CD4-positive, alpha-beta T cell (primary cell): ENCODE data around the gene PLEK2. TPM values are rescaled to one million over a fixed set of nuclear protein-coding genes. Genes with fewer than 3 reads are reported as not detected.

Source experiments
- ATAC-seq: fragments of 200-7000 bp; cut with Tn5 transposase; one replicate; pipeline ENCODE4 v1.10.0; 2022; ENCODE audit warnings: mild to moderate bottlenecking; ENCODE audit not compliant: poor library complexity
- CTCF ChIA-PET: fragments of 350-600 bp; sonication (Branson Sonifier 250); formaldehyde crosslinking; loops from one replicate; lab custom pipeline; 2021; ENCODE audit warnings: antibody characterized with exemption, inconsistent platforms; lab: Charles Lee
- POLR2A ChIA-PET: fragments of 350-600 bp; sonication (Branson Sonifier 250); formaldehyde crosslinking; loops from one replicate; lab custom pipeline; 2021; ENCODE audit warnings: antibody characterized with exemption, inconsistent platforms; lab: Charles Lee
- DNase-seq, 14 experiments: peaks; one replicate each; pipeline ENCODE4 v3.0.0-alpha.2; 2013 to 2020; ENCODE audit warnings: mixed read lengths in 2 of 14
- H3K27ac ChIP-seq, 2 donors: one replicate each; pipeline versions ENCODE4 v1.5.1 to v1.7.0; 2013; ENCODE audit warnings: low read length in 2 of 2, low read depth in 1 of 2, mild to moderate bottlenecking in 1 of 2
- H3K27me3 ChIP-seq, 2 experiments: 1 replicate in 1 of 2; 2 replicates in 1 of 2; pipeline versions ENCODE4 v1.6.1 to v1.7.0; 2013; ENCODE audit warnings: low read length in 2 of 2, control low read depth in 1 of 2, mild to moderate bottlenecking in 1 of 2, moderate library complexity in 1 of 2; ENCODE audit not compliant: insufficient read depth in 2 of 2, control insufficient read depth in 1 of 2
- H3K36me3 ChIP-seq: one replicate; pipeline ENCODE4 v1.6.1; 2013; ENCODE audit warnings: low read length, control low read depth; ENCODE audit not compliant: insufficient read depth
- H3K4me1 ChIP-seq: one replicate; pipeline ENCODE4 v1.6.1; 2013; ENCODE audit warnings: low read length, control low read depth; ENCODE audit not compliant: insufficient read depth
- H3K4me3 ChIP-seq: one replicate; pipeline ENCODE4 v1.5.1; 2013; ENCODE audit warnings: mild to moderate bottlenecking, low read length, moderate library complexity
- H3K9me3 ChIP-seq, 2 experiments: 1 replicate in 1 of 2; 2 replicates in 1 of 2; pipeline versions ENCODE4 v1.6.1 to v1.7.0; 2013; ENCODE audit warnings: low read length in 2 of 2, mild to moderate bottlenecking in 2 of 2, control low read depth in 1 of 2, moderate library complexity in 1 of 2; ENCODE audit not compliant: control insufficient read depth in 1 of 2, insufficient read depth in 1 of 2
- H3K27ac Mint-ChIP-seq: one replicate; pipeline ENCODE4 v1.8.0; 2020; ENCODE audit warnings: mixed read lengths
- H3K27me3 Mint-ChIP-seq: one replicate; pipeline ENCODE4 v1.8.0; 2021; ENCODE audit warnings: mixed read lengths
- H3K36me3 Mint-ChIP-seq: one replicate; pipeline ENCODE4 v1.8.0; 2021; ENCODE audit warnings: low read depth, mixed read lengths
- H3K4me1 Mint-ChIP-seq: one replicate; pipeline ENCODE4 v1.8.0; 2021; ENCODE audit warnings: low read depth, mixed read lengths
- H3K4me3 Mint-ChIP-seq: one replicate; pipeline ENCODE4 v1.8.0; 2020; ENCODE audit warnings: mild to moderate bottlenecking, mixed read lengths
- H3K9me3 Mint-ChIP-seq: one replicate; pipeline ENCODE4 v1.8.0; 2020; ENCODE audit warnings: mixed read lengths
- intact Hi-C, 2 experiments: fragments of 100-400 bp; cut with DNase I in 1 of 2; cut with micrococcal nuclease in 1 of 2; formaldehyde crosslinking; loops; one replicate each; pipeline versions ENCODE4 v1.15.1 to v1.9.0; 2023 to 2025; cut with DNase I, micrococcal nuclease
- total RNA-seq, 174 experiments: library from RNA in 2 of 174; stranded (reverse) in 2 of 174; gene quantifications; one replicate each; pipeline ENCODE4 v1.2.3 and lab custom pipeline; 2021 to 2026
- TF ChIP-seq, protein P1 (sequence below): fragments of 200-600 bp; IDR thresholded peaks from one replicate; pipeline ENCODE4 v1.8.0; 2022; ENCODE audit warnings: antibody characterized with exemption, mild to moderate bottlenecking

PLEK2 gene
- total RNA-seq, 2 experiments from 2014 or later: 1.3 to 1.4 TPM

DNA sequence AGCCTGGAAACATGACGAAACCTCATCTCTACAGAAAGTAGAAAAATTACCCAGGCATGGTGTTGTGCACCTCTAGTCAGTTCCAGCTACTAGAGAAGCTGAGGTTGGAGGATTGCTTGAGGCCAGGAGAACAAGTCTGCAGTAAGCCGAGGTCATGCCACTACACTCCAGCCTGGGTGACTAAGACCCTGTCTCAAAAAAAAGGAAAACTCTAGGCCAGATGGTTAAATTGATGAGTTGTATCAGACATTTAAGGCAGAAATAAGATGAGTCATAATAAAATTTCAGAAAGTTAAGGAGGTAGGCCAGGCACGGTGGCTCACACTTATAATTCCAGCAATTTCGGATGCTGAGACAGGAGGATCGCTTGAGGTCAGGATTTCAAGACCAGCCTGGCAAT lies 41.1 kb downstream of the PLEK2 start:
- Histone ChIP-seq H3K27ac (no peak overlapping the region), H3K36me3 (peaks cover 91% of the 10 kb centered on the region), H3K9me3 (no peaks in the 10 kb centered on the region), H3K4me1 (peaks cover 11% of the 10 kb centered on the region), H3K4me3 (no peak overlapping the region), H3K27me3 (no peaks in the 10 kb centered on the region)
- H3K27me3 Mint-ChIP-seq: no peaks in the 10 kb centered on the region
- intact Hi-C loops: no loop called here
- H3K36me3 Mint-ChIP-seq: peaks cover 95% of the 10 kb centered on the region
- peaks cover 51% of the 10 kb centered on the region for H3K4me1 Mint-ChIP-seq
- ChIA-PET CTCF (interaction anchor here (2.1 kb wide), 1 partner anchor 11 kb away, joined by 5 read pairs; the partner anchor contains the start of genes ATP6V1D and EIF2S1), POLR2A (no interaction called here)
- no peaks in the 10 kb centered on the region for H3K9me3 Mint-ChIP-seq
- H3K4me3 Mint-ChIP-seq: no peak overlapping the region
- no peak for DNase-seq
- TF ChIP-seq, protein P1, sequence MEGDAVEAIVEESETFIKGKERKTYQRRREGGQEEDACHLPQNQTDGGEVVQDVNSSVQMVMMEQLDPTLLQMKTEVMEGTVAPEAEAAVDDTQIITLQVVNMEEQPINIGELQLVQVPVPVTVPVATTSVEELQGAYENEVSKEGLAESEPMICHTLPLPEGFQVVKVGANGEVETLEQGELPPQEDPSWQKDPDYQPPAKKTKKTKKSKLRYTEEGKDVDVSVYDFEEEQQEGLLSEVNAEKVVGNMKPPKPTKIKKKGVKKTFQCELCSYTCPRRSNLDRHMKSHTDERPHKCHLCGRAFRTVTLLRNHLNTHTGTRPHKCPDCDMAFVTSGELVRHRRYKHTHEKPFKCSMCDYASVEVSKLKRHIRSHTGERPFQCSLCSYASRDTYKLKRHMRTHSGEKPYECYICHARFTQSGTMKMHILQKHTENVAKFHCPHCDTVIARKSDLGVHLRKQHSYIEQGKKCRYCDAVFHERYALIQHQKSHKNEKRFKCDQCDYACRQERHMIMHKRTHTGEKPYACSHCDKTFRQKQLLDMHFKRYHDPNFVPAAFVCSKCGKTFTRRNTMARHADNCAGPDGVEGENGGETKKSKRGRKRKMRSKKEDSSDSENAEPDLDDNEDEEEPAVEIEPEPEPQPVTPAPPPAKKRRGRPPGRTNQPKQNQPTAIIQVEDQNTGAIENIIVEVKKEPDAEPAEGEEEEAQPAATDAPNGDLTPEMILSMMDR: no peak
- peak overlapping the region; percentile 61 for H3K27ac Mint-ChIP-seq
- no peak for ATAC-seq

DNA sequence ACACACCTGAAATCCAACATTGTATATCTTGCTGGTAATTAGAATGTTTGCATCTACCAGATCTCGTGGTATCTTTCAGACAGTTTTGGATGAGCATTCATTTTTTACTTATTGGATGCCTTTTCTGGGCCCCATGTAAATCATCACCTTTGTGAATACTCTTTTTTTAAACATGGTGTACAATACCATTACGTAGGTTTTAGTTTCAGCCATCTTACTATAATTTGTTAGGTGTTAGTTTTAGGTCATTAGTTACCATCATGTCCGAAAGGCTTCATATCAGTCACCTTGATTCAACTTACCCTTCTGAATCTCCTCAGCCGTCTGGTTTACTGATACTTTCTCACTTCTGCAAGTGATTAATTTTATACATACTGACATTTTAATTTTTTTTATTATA lies 46.5 kb downstream of the PLEK2 start:
- POLR2A ChIA-PET: no interaction called here
- Mint-ChIP-seq H3K9me3 (no peaks in the 10 kb centered on the region), H3K27ac (peak overlapping the region; percentile 38), H3K36me3 (peaks cover 82% of the 10 kb centered on the region), H3K4me3 (peak overlapping the region; percentile 25), H3K27me3 (no peaks in the 10 kb centered on the region), H3K4me1 (peaks cover 72% of the 10 kb centered on the region)
- ATAC-seq (no peak), DNase-seq (no peak)
- H3K9me3 ChIP-seq: no peaks in the 10 kb centered on the region
- intact Hi-C loops: loop anchor here in 1 of 2 experiments (10.0 kb wide), 1 partner anchor 329 kb away; the partner anchor contains the start of gene RDH11
- no peaks in the 10 kb centered on the region for H3K27me3 ChIP-seq
- H3K4me1 ChIP-seq: peaks cover 16% of the 10 kb centered on the region
- H3K36me3 ChIP-seq: peaks cover 64% of the 10 kb centered on the region
- no peak overlapping the region for H3K4me3 ChIP-seq
- no peak overlapping the region for H3K27ac ChIP-seq
- CTCF ChIA-PET: no interaction called here
- TF ChIP-seq, protein P1: no peak

DNA sequence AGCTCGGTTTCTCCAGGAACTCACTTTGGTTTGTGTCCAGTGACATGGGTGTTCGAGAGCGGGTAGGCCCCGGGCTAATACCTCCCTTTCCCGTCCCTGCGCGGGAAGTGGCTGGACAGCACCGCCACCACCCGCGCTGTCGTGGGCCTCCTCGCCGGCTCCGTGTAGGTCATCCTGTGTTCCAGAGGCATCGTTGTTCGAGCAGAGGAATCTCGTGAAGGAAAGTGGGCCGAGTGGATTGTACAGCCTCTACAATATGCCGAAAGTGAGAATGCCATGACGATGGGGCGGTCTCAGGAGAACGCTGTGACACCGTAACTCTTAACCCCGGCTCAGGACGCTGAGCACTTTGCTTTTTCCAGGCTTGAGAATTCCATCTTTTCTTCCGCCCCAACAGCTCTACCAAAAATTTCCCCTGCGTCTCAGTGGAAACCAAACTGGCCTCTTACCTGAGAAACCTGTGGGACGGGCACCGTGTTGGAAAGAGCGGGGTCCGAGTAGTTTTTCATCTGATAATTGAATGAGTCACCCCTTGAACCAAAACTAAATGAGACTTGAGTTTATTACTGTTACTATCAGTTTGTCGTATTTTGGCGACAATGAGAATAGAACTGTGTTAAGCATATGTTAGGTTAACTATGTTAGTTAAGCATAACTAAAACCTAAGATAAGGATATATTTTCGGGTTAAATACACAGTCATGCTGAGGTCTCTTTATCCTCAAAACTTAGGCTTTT lies 51.3 kb downstream of the PLEK2 start:
- CTCF ChIA-PET: interaction anchor here (1.0 to 1.5 kb wide), 9 partner anchors 8 to 1946 kb away, joined by 3 to 5 read pairs (median 3); partner anchors contain the start of gene PALS1

More for the DNA sequence above, 51.3 kb downstream of the PLEK2 start:
- TF ChIP-seq, protein P1: no peak
- intact Hi-C loops: loop anchor here (5.0 to 10.0 kb wide), 5 partner anchors 237 to 1792 kb away; partner anchors contain the start of genes DCAF5 (in 1 of the 2), GPHN (in 1 of the 2) and RDH11 (in 1 of the 2)
- POLR2A ChIA-PET: interaction anchor here (0.6 to 1.7 kb wide), 13 partner anchors 9 to 1433 kb away, joined by 3 to 15 read pairs (median 4); partner anchors contain the start of genes GPHN, PALS1, PLEK2 and RDH11
- Mint-ChIP-seq H3K36me3 (peaks cover 46% of the 10 kb centered on the region), H3K27me3 (no peaks in the 10 kb centered on the region), H3K4me3 (peak overlapping the region; percentile 95), H3K4me1 (peaks cover 87% of the 10 kb centered on the region), H3K27ac (peak overlapping the region; percentile 93), H3K9me3 (no peaks in the 10 kb centered on the region)
- DNase-seq (no peak), ATAC-seq (peak; percentile 10)
- Histone ChIP-seq H3K4me1 (peaks cover 30% of the 10 kb centered on the region), H3K4me3 (peak overlapping the region; percentile 88), H3K9me3 (no peaks in the 10 kb centered on the region), H3K36me3 (peaks cover 20% of the 10 kb centered on the region), H3K27ac (peak overlapping the region; percentile 87 to 99), H3K27me3 (no peaks in the 10 kb centered on the region)
